Neutrophil (primary cell): ENCODE measurements around the gene ACSBG1.

Experiments used
- H3K27ac ChIP-seq: fragments of 200-600 bp; sonication (generic); 2 replicates; pipeline ENCODE4 v1.5.1; 2016; ENCODE audit warnings: mild to moderate bottlenecking, moderate library complexity
- H3K27me3 ChIP-seq: fragments of 200-600 bp; sonication (generic); 2 replicates; pipeline ENCODE4 v1.6.0; 2016; ENCODE audit warnings: mild to moderate bottlenecking
- H3K36me3 ChIP-seq: fragments of 200-600 bp; sonication (generic); 2 replicates; pipeline ENCODE4 v1.5.1; 2017
- H3K4me1 ChIP-seq, 2 experiments: fragments of 200-600 bp in 1 of 2; sonication (generic) in 1 of 2; 1 replicate in 1 of 2; 2 replicates in 1 of 2; pipeline versions ENCODE4 v1.5.1 to v1.6.1; 2013 to 2016; ENCODE audit warnings: low read depth in 1 of 2, low read length in 1 of 2, mild to moderate bottlenecking in 1 of 2, moderate library complexity in 1 of 2; ENCODE audit not compliant: control insufficient read depth in 1 of 2, insufficient read depth in 1 of 2
- H3K4me3 ChIP-seq, 2 experiments: fragments of 200-600 bp in 1 of 2; sonication (generic) in 1 of 2; 1 replicate in 1 of 2; 2 replicates in 1 of 2; pipeline ENCODE4 v1.5.1; 2013 to 2016; ENCODE audit warnings: low read depth in 1 of 2, low read length in 1 of 2, mild to moderate bottlenecking in 1 of 2, moderate library complexity in 1 of 2
- H3K9me3 ChIP-seq: fragments of 200-600 bp; sonication (generic); 2 replicates; pipeline ENCODE4 v1.5.1; 2016
- CTCF ChIP-seq: fragments of 200-600 bp; sonication (generic); IDR thresholded peaks from 2 replicates; pipeline ENCODE4 v1.5.1; 2016; ENCODE audit warnings: antibody characterized with exemption

The ACSBG1 gene

GRCh38 chr15:78225783-78226541, 8.4 kb downstream of the ACSBG1 start:
- no peaks in the 10 kb centered on the region for H3K4me1 ChIP-seq
- no peaks in the 10 kb centered on the region for H3K27me3 ChIP-seq
- TF ChIP-seq CTCF, result no peak
- H3K27ac ChIP-seq, result no peak overlapping the region
- no peaks in the 10 kb centered on the region for H3K36me3 ChIP-seq
- no peak overlapping the region for H3K4me3 ChIP-seq
- no peaks in the 10 kb centered on the region for H3K9me3 ChIP-seq

GRCh38 chr15:78224023-78224411, 10.3 kb downstream of the ACSBG1 start:
- Histone ChIP-seq H3K4me3 (no peak overlapping the region), H3K4me1 (no peaks in the 10 kb centered on the region), H3K27me3 (no peaks in the 10 kb centered on the region), H3K36me3 (no peaks in the 10 kb centered on the region), H3K9me3 (no peaks in the 10 kb centered on the region), H3K27ac (no peak overlapping the region)
- no peak for TF ChIP-seq CTCF

GRCh38 chr15:78223396-78224022, 10.9 kb downstream of the ACSBG1 start:
- Histone ChIP-seq H3K27me3 (no peaks in the 10 kb centered on the region), H3K9me3 (no peaks in the 10 kb centered on the region), H3K27ac (no peak overlapping the region), H3K4me1 (no peaks in the 10 kb centered on the region), H3K4me3 (no peak overlapping the region), H3K36me3 (no peaks in the 10 kb centered on the region)
- no peak for TF ChIP-seq CTCF

GRCh38 chr15:78222745-78223395, 11.5 kb downstream of the ACSBG1 start:
- no peak for TF ChIP-seq CTCF
- Histone ChIP-seq H3K36me3 (no peaks in the 10 kb centered on the region), H3K27ac (no peak overlapping the region), H3K9me3 (no peaks in the 10 kb centered on the region), H3K4me3 (no peak overlapping the region), H3K4me1 (no peaks in the 10 kb centered on the region), H3K27me3 (no peaks in the 10 kb centered on the region)

GRCh38 chr15:78220713-78221112, 13.7 kb downstream of the ACSBG1 start:
- no peak for TF ChIP-seq CTCF
- Histone ChIP-seq H3K4me3 (no peak overlapping the region), H3K9me3 (no peaks in the 10 kb centered on the region), H3K27ac (no peak overlapping the region), H3K27me3 (no peaks in the 10 kb centered on the region), H3K36me3 (no peaks in the 10 kb centered on the region), H3K4me1 (no peaks in the 10 kb centered on the region)
